ENCODE data around the gene EXTL1. TPM values are rescaled to one million over a fixed set of nuclear protein-coding genes. Genes with fewer than 3 reads are reported as not detected.

The EXTL1 gene
- total RNA-seq, 1 experiment from 2014 or later, result 0.15 TPM

DNA sequence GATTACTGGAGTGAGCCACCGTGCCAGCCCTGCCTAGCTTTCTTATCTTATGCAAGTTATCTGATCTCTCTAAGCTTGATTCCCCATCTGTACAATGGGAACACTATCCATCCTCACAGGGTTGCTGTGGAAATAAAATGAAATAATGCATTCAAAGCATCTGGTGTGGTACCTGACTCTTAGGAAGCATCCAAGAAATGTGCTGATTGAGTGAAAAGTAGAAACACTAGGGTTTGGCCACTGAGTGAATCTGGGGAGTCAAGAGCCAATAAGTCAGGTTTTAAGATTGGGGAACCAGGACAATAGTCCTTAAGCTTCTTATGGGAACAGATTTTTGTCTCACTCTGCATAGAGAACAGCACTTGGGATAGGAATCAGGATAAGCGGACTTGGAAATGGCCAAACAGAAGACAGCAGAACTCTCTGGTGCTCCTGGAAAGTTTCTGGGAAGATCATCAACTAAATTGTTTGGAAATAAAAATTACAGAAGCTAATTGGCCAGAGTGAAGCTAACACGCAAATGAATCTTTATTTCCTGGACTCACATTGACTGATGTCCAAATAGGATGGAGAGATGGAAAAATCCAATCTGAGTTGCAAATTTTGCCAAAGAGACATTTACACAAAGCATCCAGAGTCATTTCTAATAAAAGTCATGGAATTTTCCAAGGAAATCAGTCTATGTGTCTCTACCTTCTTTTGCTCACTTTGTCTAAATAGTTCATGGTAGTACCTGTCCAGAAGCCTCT, 27.0 kb upstream of the EXTL1 start:
- Histone ChIP-seq H3K9me3 (ENCODE audit: control insufficient read depth in 1 of 2, insufficient read depth in 1 of 2, low read depth in 1 of 2, low read length in 2 of 2) (no peaks in the 10 kb centered on the region), H3K79me2 (ENCODE audit: insufficient read depth, low read length) (peaks cover 9% of the 10 kb centered on the region; the same call in 1 of the 2 replicates), H2AFZ (ENCODE audit: low read depth, low read length, poor library complexity, severe bottlenecking) (no peak overlapping the region), H3K36me3 (ENCODE audit: control insufficient read depth in 1 of 2, insufficient read depth in 2 of 2, low read length in 2 of 2) (no peaks in the 10 kb centered on the region), H3K4me1 (ENCODE audit: control insufficient read depth in 1 of 2, insufficient read depth in 2 of 2, low read length in 2 of 2) (peaks cover 9 to 29% of the 10 kb centered on the region in 2 experiments; a peak in 3 of 4 replicates), H3K4me3 (replicated peaks in 1 of 2; ENCODE audit: low read depth in 1 of 2, low read length in 2 of 2) (no peak overlapping the region), H3K27me3 (ENCODE audit: insufficient read depth, low read length) (no peaks in the 10 kb centered on the region), H3K9ac (ENCODE audit: low read length) (no peak overlapping the region), H4K20me1 (ENCODE audit: insufficient read depth) (no peaks in the 10 kb centered on the region), H3K27ac (ENCODE audit: low read depth, low read length) (no peak overlapping the region), H3K9me2 (ENCODE audit: insufficient read depth) (no peaks in the 10 kb centered on the region), H3K4me2 (ENCODE audit: low read length) (no peak overlapping the region)
- POLR2A ChIA-PET, result interaction anchor here (0.9 kb wide), 1 partner anchor 99 kb away, joined by 3 read pairs; no protein-coding TSS in a partner anchor
- no TSS peak for BruUV-seq (replicated peaks)
- ATAC-seq (no peak), DNase-seq (ENCODE audit: low read depth, low spot score) (no peak)
- intact Hi-C loops (cut with micrococcal nuclease), result loop anchor here (10.0 kb wide), 1 partner anchor 450 kb away; the partner anchor contains the start of gene LDLRAP1
- CTCF ChIA-PET, result interaction anchor here (3.7 kb wide), 1 partner anchor 99 kb away, joined by 47 read pairs; no protein-coding TSS in a partner anchor
- TF ChIP-seq, protein P1, sequence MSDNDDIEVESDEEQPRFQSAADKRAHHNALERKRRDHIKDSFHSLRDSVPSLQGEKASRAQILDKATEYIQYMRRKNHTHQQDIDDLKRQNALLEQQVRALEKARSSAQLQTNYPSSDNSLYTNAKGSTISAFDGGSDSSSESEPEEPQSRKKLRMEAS (IDR thresholded peaks at IDR 0.05), result no peak
- TF ChIP-seq FOSL1 (IDR thresholded peaks at IDR 0.05; ENCODE audit: low read depth) (no peak), CEBPB (IDR thresholded peaks at IDR 0.05; ENCODE audit: low read depth) (no peak)
- TF ChIP-seq, protein P2, sequence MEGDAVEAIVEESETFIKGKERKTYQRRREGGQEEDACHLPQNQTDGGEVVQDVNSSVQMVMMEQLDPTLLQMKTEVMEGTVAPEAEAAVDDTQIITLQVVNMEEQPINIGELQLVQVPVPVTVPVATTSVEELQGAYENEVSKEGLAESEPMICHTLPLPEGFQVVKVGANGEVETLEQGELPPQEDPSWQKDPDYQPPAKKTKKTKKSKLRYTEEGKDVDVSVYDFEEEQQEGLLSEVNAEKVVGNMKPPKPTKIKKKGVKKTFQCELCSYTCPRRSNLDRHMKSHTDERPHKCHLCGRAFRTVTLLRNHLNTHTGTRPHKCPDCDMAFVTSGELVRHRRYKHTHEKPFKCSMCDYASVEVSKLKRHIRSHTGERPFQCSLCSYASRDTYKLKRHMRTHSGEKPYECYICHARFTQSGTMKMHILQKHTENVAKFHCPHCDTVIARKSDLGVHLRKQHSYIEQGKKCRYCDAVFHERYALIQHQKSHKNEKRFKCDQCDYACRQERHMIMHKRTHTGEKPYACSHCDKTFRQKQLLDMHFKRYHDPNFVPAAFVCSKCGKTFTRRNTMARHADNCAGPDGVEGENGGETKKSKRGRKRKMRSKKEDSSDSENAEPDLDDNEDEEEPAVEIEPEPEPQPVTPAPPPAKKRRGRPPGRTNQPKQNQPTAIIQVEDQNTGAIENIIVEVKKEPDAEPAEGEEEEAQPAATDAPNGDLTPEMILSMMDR (IDR thresholded peaks at IDR 0.05 in 2 of 3, conservative IDR thresholded peaks at IDR 0.05 in 1 of 3; ENCODE audit: borderline replicate concordance in 1 of 3, insufficient read depth in 1 of 3, low read depth in 2 of 3, low read length in 2 of 3), result no peak
- RAD21 ChIA-PET (ENCODE audit: low non-redundant PET in 1 of 2, low total read pairs in 2 of 2, uncharacterized antibody in 2 of 2, unreplicated experiment in 2 of 2), result interaction anchor here in 1 of 2 experiments (0.6 kb wide), 1 partner anchor 458 kb away, joined by 3 read pairs; no protein-coding TSS in a partner anchor
